Measurements from ENCODE around the gene FRMD1.

The FRMD1 gene

GRCh38 chr6:168073937-168074730 lies 4.9 kb downstream of the FRMD1 start:
- DNase-seq (ENCODE audit: low read depth, low spot score) = no peak
- H3K4me1 ChIP-seq (ENCODE audit: insufficient read depth, insufficient read length) = peaks cover 5% of the 10 kb centered on the region
- H3K27me3 ChIP-seq (ENCODE audit: insufficient read depth, insufficient read length) = no peaks in the 10 kb centered on the region

GRCh38 chr6:168072730-168073129 lies 6.3 kb downstream of the FRMD1 start:
- no peaks in the 10 kb centered on the region for H3K27me3 ChIP-seq (ENCODE audit: insufficient read depth, insufficient read length)
- H3K9ac ChIP-seq (ENCODE audit: insufficient read length, low read depth) = no peak overlapping the region
- H3K4me1 ChIP-seq (ENCODE audit: insufficient read depth, insufficient read length) = peaks cover 5% of the 10 kb centered on the region
- no peaks in the 10 kb centered on the region for H3K9me3 ChIP-seq (ENCODE audit: insufficient read depth, low read length)
- DNase-seq (ENCODE audit: low read depth, low spot score) = no peak
- H3K4me3 ChIP-seq (ENCODE audit: insufficient read length, low read depth) = no peak overlapping the region
- no peak for TF ChIP-seq YY1 (IDR thresholded peaks at IDR 0.05; ENCODE audit: insufficient read depth, insufficient read length)
- TF ChIP-seq ZNF274 (IDR thresholded peaks at IDR 0.05; ENCODE audit: low read depth, low read length) = no peak
- TF ChIP-seq SUZ12 (IDR thresholded peaks at IDR 0.05; ENCODE audit: extremely low read depth, insufficient read depth, insufficient read length) = no peak
- no peaks in the 10 kb centered on the region for H3K36me3 ChIP-seq (ENCODE audit: insufficient read depth, insufficient read length, low read length)

More at GRCh38 chr6:168073937-168074730, 4.9 kb downstream of the FRMD1 start:
- H3K9me3 ChIP-seq (ENCODE audit: insufficient read depth, low read length) = no peaks in the 10 kb centered on the region
- no peaks in the 10 kb centered on the region for H3K36me3 ChIP-seq (ENCODE audit: insufficient read depth, insufficient read length, low read length)
- TF ChIP-seq YY1 (IDR thresholded peaks at IDR 0.05; ENCODE audit: insufficient read depth, insufficient read length) (no peak), ZNF274 (IDR thresholded peaks at IDR 0.05; ENCODE audit: low read depth, low read length) (no peak), SUZ12 (IDR thresholded peaks at IDR 0.05; ENCODE audit: extremely low read depth, insufficient read depth, insufficient read length) (no peak)
- no peak overlapping the region for H3K4me3 ChIP-seq (ENCODE audit: insufficient read length, low read depth)
- H3K9ac ChIP-seq (ENCODE audit: insufficient read length, low read depth) = no peak overlapping the region

GRCh38 chr6:168072261-168072660 lies 6.8 kb downstream of the FRMD1 start:
- TF ChIP-seq YY1 (IDR thresholded peaks at IDR 0.05; ENCODE audit: insufficient read depth, insufficient read length) (no peak), SUZ12 (IDR thresholded peaks at IDR 0.05; ENCODE audit: extremely low read depth, insufficient read depth, insufficient read length) (no peak), ZNF274 (IDR thresholded peaks at IDR 0.05; ENCODE audit: low read depth, low read length) (no peak)
- Histone ChIP-seq H3K4me1 (ENCODE audit: insufficient read depth, insufficient read length) (peaks cover 5% of the 10 kb centered on the region), H3K4me3 (ENCODE audit: insufficient read length, low read depth) (no peak overlapping the region), H3K27me3 (ENCODE audit: insufficient read depth, insufficient read length) (no peaks in the 10 kb centered on the region), H3K9ac (ENCODE audit: insufficient read length, low read depth) (no peak overlapping the region), H3K9me3 (ENCODE audit: insufficient read depth, low read length) (no peaks in the 10 kb centered on the region), H3K36me3 (ENCODE audit: insufficient read depth, insufficient read length, low read length) (no peaks in the 10 kb centered on the region)
- DNase-seq (ENCODE audit: low read depth, low spot score) = no peak

GRCh38 chr6:168071620-168072019 lies 7.4 kb downstream of the FRMD1 start:
- peaks cover 5% of the 10 kb centered on the region for H3K4me1 ChIP-seq (ENCODE audit: insufficient read depth, insufficient read length)
- no peak overlapping the region for H3K4me3 ChIP-seq (ENCODE audit: insufficient read length, low read depth)
- no peak for DNase-seq (ENCODE audit: low read depth, low spot score)
- TF ChIP-seq YY1 (IDR thresholded peaks at IDR 0.05; ENCODE audit: insufficient read depth, insufficient read length) (no peak), SUZ12 (IDR thresholded peaks at IDR 0.05; ENCODE audit: extremely low read depth, insufficient read depth, insufficient read length) (no peak), ZNF274 (IDR thresholded peaks at IDR 0.05; ENCODE audit: low read depth, low read length) (no peak)
- no peaks in the 10 kb centered on the region for H3K36me3 ChIP-seq (ENCODE audit: insufficient read depth, insufficient read length, low read length)
- H3K9ac ChIP-seq (ENCODE audit: insufficient read length, low read depth) = no peak overlapping the region
- H3K27me3 ChIP-seq (ENCODE audit: insufficient read depth, insufficient read length) = no peaks in the 10 kb centered on the region
- no peaks in the 10 kb centered on the region for H3K9me3 ChIP-seq (ENCODE audit: insufficient read depth, low read length)

GRCh38 chr6:168070804-168071203 lies 8.2 kb downstream of the FRMD1 start:
- no peak overlapping the region for H3K4me3 ChIP-seq (ENCODE audit: insufficient read length, low read depth)
- DNase-seq (ENCODE audit: low read depth, low spot score) = no peak
- H3K4me1 ChIP-seq (ENCODE audit: insufficient read depth, insufficient read length) = peaks cover 5% of the 10 kb centered on the region
- H3K36me3 ChIP-seq (ENCODE audit: insufficient read depth, insufficient read length, low read length) = no peaks in the 10 kb centered on the region
- H3K9me3 ChIP-seq (ENCODE audit: insufficient read depth, low read length) = no peaks in the 10 kb centered on the region
- H3K9ac ChIP-seq (ENCODE audit: insufficient read length, low read depth) = no peak overlapping the region
- TF ChIP-seq YY1 (IDR thresholded peaks at IDR 0.05; ENCODE audit: insufficient read depth, insufficient read length) = no peak
- no peak for TF ChIP-seq ZNF274 (IDR thresholded peaks at IDR 0.05; ENCODE audit: low read depth, low read length)
- no peak for TF ChIP-seq SUZ12 (IDR thresholded peaks at IDR 0.05; ENCODE audit: extremely low read depth, insufficient read depth, insufficient read length)
- H3K27me3 ChIP-seq (ENCODE audit: insufficient read depth, insufficient read length) = no peaks in the 10 kb centered on the region

GRCh38 chr6:168067081-168067759 lies 11.8 kb downstream of the FRMD1 start:
- Histone ChIP-seq H3K4me1 (ENCODE audit: insufficient read depth, insufficient read length) (peaks cover 4% of the 10 kb centered on the region), H3K36me3 (ENCODE audit: insufficient read depth, insufficient read length, low read length) (no peaks in the 10 kb centered on the region), H3K4me3 (ENCODE audit: insufficient read length, low read depth) (no peak overlapping the region), H3K9ac (ENCODE audit: insufficient read length, low read depth) (no peak overlapping the region), H3K27me3 (ENCODE audit: insufficient read depth, insufficient read length) (no peaks in the 10 kb centered on the region), H3K9me3 (ENCODE audit: insufficient read depth, low read length) (no peaks in the 10 kb centered on the region)
- no peak for DNase-seq (ENCODE audit: low read depth, low spot score)
- no peak for TF ChIP-seq ZNF274 (IDR thresholded peaks at IDR 0.05; ENCODE audit: low read depth, low read length)
- TF ChIP-seq SUZ12 (IDR thresholded peaks at IDR 0.05; ENCODE audit: extremely low read depth, insufficient read depth, insufficient read length) = no peak
- TF ChIP-seq YY1 (IDR thresholded peaks at IDR 0.05; ENCODE audit: insufficient read depth, insufficient read length) = no peak

DNA sequence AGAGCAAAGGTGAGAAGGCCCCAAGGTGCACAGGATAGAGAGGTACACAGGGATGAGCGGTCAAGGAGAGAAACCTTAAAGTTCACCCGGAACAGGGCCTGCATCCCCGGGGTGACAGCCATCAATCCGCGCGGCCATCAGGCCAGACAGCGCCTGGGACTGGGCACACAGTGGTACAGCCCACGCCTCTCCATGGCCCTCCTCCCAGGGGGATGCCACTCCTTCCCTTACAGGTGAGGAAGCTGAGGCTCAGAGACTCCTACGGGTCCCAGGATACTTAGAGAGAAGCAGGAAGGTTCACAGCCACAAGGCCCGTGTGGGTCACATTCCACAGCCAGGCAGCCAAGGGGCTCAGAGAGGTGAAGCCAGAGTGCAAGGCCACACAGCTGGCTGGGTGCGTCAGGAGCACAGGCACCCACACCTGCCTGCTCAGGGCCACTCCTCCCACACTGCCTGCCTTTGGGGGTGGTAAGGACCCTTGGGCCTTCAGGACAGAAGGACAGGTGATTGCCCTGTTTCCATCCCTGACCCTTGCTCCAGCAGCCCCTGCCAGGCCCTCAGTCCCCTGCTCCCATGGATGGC lies 14.7 kb downstream of the FRMD1 start:
- Histone ChIP-seq H3K27me3 (ENCODE audit: insufficient read depth, insufficient read length) (no peaks in the 10 kb centered on the region), H3K36me3 (ENCODE audit: insufficient read depth, insufficient read length, low read length) (no peaks in the 10 kb centered on the region), H3K9ac (ENCODE audit: insufficient read length, low read depth) (no peak overlapping the region), H3K9me3 (ENCODE audit: insufficient read depth, low read length) (no peaks in the 10 kb centered on the region), H3K4me3 (ENCODE audit: insufficient read length, low read depth) (no peak overlapping the region), H3K4me1 (ENCODE audit: insufficient read depth, insufficient read length) (no peaks in the 10 kb centered on the region)
- no peak for TF ChIP-seq ZNF274 (IDR thresholded peaks at IDR 0.05; ENCODE audit: low read depth, low read length)
- no peak for TF ChIP-seq SUZ12 (IDR thresholded peaks at IDR 0.05; ENCODE audit: extremely low read depth, insufficient read depth, insufficient read length)
- TF ChIP-seq YY1 (IDR thresholded peaks at IDR 0.05; ENCODE audit: insufficient read depth, insufficient read length) = no peak
- DNase-seq (ENCODE audit: low read depth, low spot score) = no peak

Measured in NT2/D1 (cell line).